K562 (cell line): ENCODE results near the gene CCDC93. TPM values are rescaled to one million over a fixed set of nuclear protein-coding genes. Genes with fewer than 3 reads are reported as not detected.

Source experiments
- ATF6 ChIP-seq: sonication (generic); formaldehyde crosslinking; IDR thresholded peaks from 2 replicates; pipeline ENCODE4 v1.4.0; 2020; ENCODE audit warnings: mild to moderate bottlenecking, missing genetic modification reagents
- HIVEP1 ChIP-seq: fragments of 250-450 bp; sonication (Bioruptor Pico); IDR thresholded peaks from 2 replicates; pipeline ENCODE4 v1.4.0; 2020; ENCODE audit warnings: mild to moderate bottlenecking
- NEUROD1 ChIP-seq: fragments of 150-350 bp; IDR thresholded peaks from 2 replicates; pipeline ENCODE4 v1.6.1; 2014; ENCODE audit warnings: borderline replicate concordance, low read length, low read depth; ENCODE audit not compliant: partially characterized antibody
- PURB ChIP-seq: sonication (generic); formaldehyde crosslinking; IDR thresholded peaks from 2 replicates; pipeline ENCODE4 v1.9.0; 2021; ENCODE audit warnings: low read depth, mild to moderate bottlenecking, missing genetic modification reagents
- RBM14 ChIP-seq: fragments of 200-400 bp; formaldehyde crosslinking; IDR thresholded peaks from 2 replicates; pipeline ENCODE4 v1.6.1; 2018; ENCODE audit warnings: low read depth, mild to moderate bottlenecking, low read length, moderate library complexity, borderline replicate concordance; ENCODE audit not compliant: insufficient read depth
- SMARCC2 ChIP-seq: fragments of 450-650 bp; IDR thresholded peaks from 2 replicates; pipeline ENCODE4 v1.6.1; 2017; ENCODE audit warnings: antibody characterized with exemption, moderate library complexity, mild to moderate bottlenecking, low read depth
- ZNF263 ChIP-seq: sonication (generic); formaldehyde crosslinking; IDR thresholded peaks from 2 replicates; pipeline ENCODE4 v1.8.0; 2022; ENCODE audit warnings: mild to moderate bottlenecking, missing genetic modification reagents, borderline replicate concordance
- polyA plus RNA-seq, 8 experiments: library from polyadenylated mRNA; depleted of rRNA in 4 of 8; stranded (reverse) in 5 of 8; unstranded in 3 of 8; fragments of >200 nt; fragmentation: Nextera tagmentation in 2 of 8; fragmentation: Illumina TruSeq in 1 of 8; extraction: Ambion mirVana in 2 of 8; extraction: Trizol in 1 of 8; gene quantifications; 2 replicates each; pipeline versions ENCODE4 v1.2.1 to v1.2.3, GENCODE V29; 2011 to 2014; ENCODE audit warnings: inconsistent platforms in 1 of 8, missing spikeins in 1 of 8
- total RNA-seq, 7 experiments: library from RNA; depleted of rRNA in 6 of 7; stranded (reverse); fragments of >200 nt in 6 of 7; fragmentation: Illumina TruSeq in 2 of 7; extraction: Trizol in 2 of 7; gene quantifications; 2 replicates each; pipeline versions ENCODE4 v1.2.1 to v1.2.3, GENCODE V29; 2011 to 2021; ENCODE audit warnings: low replicate concordance in 1 of 7
- TF ChIP-seq, protein P1 (sequence below), 2 experiments: IDR thresholded peaks; 2 replicates each; pipeline ENCODE4 v1.6.1; 2012; ENCODE audit warnings: improper control_type of control experiment in 2 of 2, low read depth in 2 of 2, low read length in 2 of 2, borderline replicate concordance in 1 of 2
- TF ChIP-seq, protein P2 (sequence below): fragments of 250-450 bp; sonication (Bioruptor Pico); IDR thresholded peaks from 2 replicates; pipeline ENCODE4 v1.9.0; 2021; ENCODE audit warnings: mild to moderate bottlenecking, inconsistent platforms

CCDC93 gene
- total and polyA plus RNA-seq, 9 of the 15 experiments (the other 6 are each of a cell fraction or from before 2014, with no cell fraction given) = 3.3 to 19.3 (median 12.4) TPM

GRCh38 chr2:117933884-117934354 lies 80.0 kb downstream of the CCDC93 start (continued):
- TF ChIP-seq RBM14 (no peak), PURB (no peak), ZNF263 (CRISPR knock-in tag) (no peak), SMARCC2 (no peak), HIVEP1 (CRISPR knock-in tag) (no peak), ATF6 (no peak), NEUROD1 (no peak)
- TF ChIP-seq, protein P1, sequence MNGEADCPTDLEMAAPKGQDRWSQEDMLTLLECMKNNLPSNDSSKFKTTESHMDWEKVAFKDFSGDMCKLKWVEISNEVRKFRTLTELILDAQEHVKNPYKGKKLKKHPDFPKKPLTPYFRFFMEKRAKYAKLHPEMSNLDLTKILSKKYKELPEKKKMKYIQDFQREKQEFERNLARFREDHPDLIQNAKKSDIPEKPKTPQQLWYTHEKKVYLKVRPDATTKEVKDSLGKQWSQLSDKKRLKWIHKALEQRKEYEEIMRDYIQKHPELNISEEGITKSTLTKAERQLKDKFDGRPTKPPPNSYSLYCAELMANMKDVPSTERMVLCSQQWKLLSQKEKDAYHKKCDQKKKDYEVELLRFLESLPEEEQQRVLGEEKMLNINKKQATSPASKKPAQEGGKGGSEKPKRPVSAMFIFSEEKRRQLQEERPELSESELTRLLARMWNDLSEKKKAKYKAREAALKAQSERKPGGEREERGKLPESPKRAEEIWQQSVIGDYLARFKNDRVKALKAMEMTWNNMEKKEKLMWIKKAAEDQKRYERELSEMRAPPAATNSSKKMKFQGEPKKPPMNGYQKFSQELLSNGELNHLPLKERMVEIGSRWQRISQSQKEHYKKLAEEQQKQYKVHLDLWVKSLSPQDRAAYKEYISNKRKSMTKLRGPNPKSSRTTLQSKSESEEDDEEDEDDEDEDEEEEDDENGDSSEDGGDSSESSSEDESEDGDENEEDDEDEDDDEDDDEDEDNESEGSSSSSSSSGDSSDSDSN (IDR thresholded peaks at IDR 0.05; ENCODE audit: borderline replicate concordance in 1 of 2, low read depth in 2 of 2, low read length in 2 of 2) = no peak
- TF ChIP-seq, protein P2, sequence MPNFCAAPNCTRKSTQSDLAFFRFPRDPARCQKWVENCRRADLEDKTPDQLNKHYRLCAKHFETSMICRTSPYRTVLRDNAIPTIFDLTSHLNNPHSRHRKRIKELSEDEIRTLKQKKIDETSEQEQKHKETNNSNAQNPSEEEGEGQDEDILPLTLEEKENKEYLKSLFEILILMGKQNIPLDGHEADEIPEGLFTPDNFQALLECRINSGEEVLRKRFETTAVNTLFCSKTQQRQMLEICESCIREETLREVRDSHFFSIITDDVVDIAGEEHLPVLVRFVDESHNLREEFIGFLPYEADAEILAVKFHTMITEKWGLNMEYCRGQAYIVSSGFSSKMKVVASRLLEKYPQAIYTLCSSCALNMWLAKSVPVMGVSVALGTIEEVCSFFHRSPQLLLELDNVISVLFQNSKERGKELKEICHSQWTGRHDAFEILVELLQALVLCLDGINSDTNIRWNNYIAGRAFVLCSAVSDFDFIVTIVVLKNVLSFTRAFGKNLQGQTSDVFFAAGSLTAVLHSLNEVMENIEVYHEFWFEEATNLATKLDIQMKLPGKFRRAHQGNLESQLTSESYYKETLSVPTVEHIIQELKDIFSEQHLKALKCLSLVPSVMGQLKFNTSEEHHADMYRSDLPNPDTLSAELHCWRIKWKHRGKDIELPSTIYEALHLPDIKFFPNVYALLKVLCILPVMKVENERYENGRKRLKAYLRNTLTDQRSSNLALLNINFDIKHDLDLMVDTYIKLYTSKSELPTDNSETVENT (CRISPR knock-in tag) = no peak
